ENCODE results near the gene NPR2.

Gene NPR2

GRCh38 chr9:35842020-35842745, 50.8 kb downstream of the NPR2 start:
- H3K4me1 Mint-ChIP-seq (ENCODE audit: low read depth) = peaks cover 32% of the 10 kb centered on the region
- H3K27ac Mint-ChIP-seq = no peak overlapping the region
- H3K4me3 Mint-ChIP-seq = no peak overlapping the region
- H3K27me3 Mint-ChIP-seq = no peaks in the 10 kb centered on the region
- no peaks in the 10 kb centered on the region for H3K9me3 Mint-ChIP-seq
- H3K36me3 Mint-ChIP-seq (ENCODE audit: low read depth) = no peaks in the 10 kb centered on the region

- H3K27ac Mint-ChIP-seq = no peak overlapping the region
- H3K9me3 Mint-ChIP-seq = no peaks in the 10 kb centered on the region
- H3K4me3 Mint-ChIP-seq = no peak overlapping the region
- H3K4me1 Mint-ChIP-seq (ENCODE audit: low read depth) = peaks cover 39% of the 10 kb centered on the region
- no peaks in the 10 kb centered on the region for H3K36me3 Mint-ChIP-seq (ENCODE audit: low read depth)
- H3K27me3 Mint-ChIP-seq = no peaks in the 10 kb centered on the region
Measured at GRCh38 chr9:35842795-35843194, 51.4 kb downstream of the NPR2 start.

- H3K9me3 Mint-ChIP-seq = no peaks in the 10 kb centered on the region
- peaks cover 50% of the 10 kb centered on the region for H3K4me1 Mint-ChIP-seq (ENCODE audit: low read depth)
- H3K4me3 Mint-ChIP-seq = no peak overlapping the region
- no peak overlapping the region for H3K27ac Mint-ChIP-seq
- H3K27me3 Mint-ChIP-seq = no peaks in the 10 kb centered on the region
- H3K36me3 Mint-ChIP-seq (ENCODE audit: low read depth) = no peaks in the 10 kb centered on the region
Measured at GRCh38 chr9:35844628-35845270, 53.4 kb downstream of the NPR2 start.

GRCh38 chr9:35845824-35846771, 54.7 kb downstream of the NPR2 start:
- no peaks in the 10 kb centered on the region for H3K27me3 Mint-ChIP-seq
- no peaks in the 10 kb centered on the region for H3K9me3 Mint-ChIP-seq
- H3K27ac Mint-ChIP-seq = peak overlapping the region; percentile 43
- no peak overlapping the region for H3K4me3 Mint-ChIP-seq
- H3K36me3 Mint-ChIP-seq (ENCODE audit: low read depth) = no peaks in the 10 kb centered on the region
- peaks cover 43% of the 10 kb centered on the region for H3K4me1 Mint-ChIP-seq (ENCODE audit: low read depth)

- peaks cover 40% of the 10 kb centered on the region for H3K4me1 Mint-ChIP-seq (ENCODE audit: low read depth)
Measured at GRCh38 chr9:35847792-35848572, 56.6 kb downstream of the NPR2 start.

GRCh38 chr9:35852267-35852815, 61.0 kb downstream of the NPR2 start:
- Mint-ChIP-seq H3K4me3 (no peak overlapping the region), H3K9me3 (no peaks in the 10 kb centered on the region), H3K27ac (no peak overlapping the region), H3K27me3 (no peaks in the 10 kb centered on the region), H3K36me3 (ENCODE audit: low read depth) (no peaks in the 10 kb centered on the region), H3K4me1 (ENCODE audit: low read depth) (peaks cover 16% of the 10 kb centered on the region)

More at GRCh38 chr9:35847792-35848572, 56.6 kb downstream of the NPR2 start:
- H3K27me3 Mint-ChIP-seq = no peaks in the 10 kb centered on the region
- H3K27ac Mint-ChIP-seq = peak overlapping the region; percentile 62
- H3K36me3 Mint-ChIP-seq (ENCODE audit: low read depth) = no peaks in the 10 kb centered on the region
- H3K9me3 Mint-ChIP-seq = no peaks in the 10 kb centered on the region
- no peak overlapping the region for H3K4me3 Mint-ChIP-seq

GRCh38 chr9:35852876-35853865, 61.8 kb downstream of the NPR2 start:
- Mint-ChIP-seq H3K36me3 (ENCODE audit: low read depth) (no peaks in the 10 kb centered on the region), H3K4me1 (ENCODE audit: low read depth) (peaks cover 8% of the 10 kb centered on the region), H3K27ac (no peak overlapping the region), H3K9me3 (no peaks in the 10 kb centered on the region), H3K4me3 (no peak overlapping the region), H3K27me3 (no peaks in the 10 kb centered on the region)

- Mint-ChIP-seq H3K4me1 (ENCODE audit: low read depth) (no peaks in the 10 kb centered on the region), H3K36me3 (ENCODE audit: low read depth) (no peaks in the 10 kb centered on the region), H3K27me3 (no peaks in the 10 kb centered on the region), H3K27ac (no peak overlapping the region), H3K4me3 (no peak overlapping the region), H3K9me3 (no peaks in the 10 kb centered on the region)
Measured at GRCh38 chr9:35854091-35854762, 62.8 kb downstream of the NPR2 start.

GRCh38 chr9:35856206-35856605, 64.8 kb downstream of the NPR2 start:
- no peak overlapping the region for H3K27ac Mint-ChIP-seq
- no peak overlapping the region for H3K4me3 Mint-ChIP-seq
- no peaks in the 10 kb centered on the region for H3K36me3 Mint-ChIP-seq (ENCODE audit: low read depth)
- no peaks in the 10 kb centered on the region for H3K9me3 Mint-ChIP-seq
- no peaks in the 10 kb centered on the region for H3K4me1 Mint-ChIP-seq (ENCODE audit: low read depth)
- H3K27me3 Mint-ChIP-seq = no peaks in the 10 kb centered on the region

GRCh38 chr9:35856882-35857281, 65.5 kb downstream of the NPR2 start:
- Mint-ChIP-seq H3K9me3 (no peaks in the 10 kb centered on the region), H3K4me1 (ENCODE audit: low read depth) (no peaks in the 10 kb centered on the region), H3K27ac (no peak overlapping the region), H3K4me3 (no peak overlapping the region), H3K36me3 (ENCODE audit: low read depth) (no peaks in the 10 kb centered on the region), H3K27me3 (peaks cover 5% of the 10 kb centered on the region)

- no peak overlapping the region for H3K27ac Mint-ChIP-seq
- no peaks in the 10 kb centered on the region for H3K4me1 Mint-ChIP-seq (ENCODE audit: low read depth)
- no peaks in the 10 kb centered on the region for H3K36me3 Mint-ChIP-seq (ENCODE audit: low read depth)
Measured at GRCh38 chr9:35858458-35858857, 67.1 kb downstream of the NPR2 start.

More at GRCh38 chr9:35858458-35858857, 67.1 kb downstream of the NPR2 start:
- H3K4me3 Mint-ChIP-seq = no peak overlapping the region
- peaks cover 15% of the 10 kb centered on the region for H3K27me3 Mint-ChIP-seq
- H3K9me3 Mint-ChIP-seq = no peaks in the 10 kb centered on the region

All from stimulated activated naive CD8-positive, alpha-beta T cell treated with anti-CD3 and anti-CD28 coated beads, Interleukin-15, Interleukin-2, amounts not matched to agents 100 ng/mL and 50 ng/mL, for 24 hours (primary cell).